CD14-positive monocyte (primary cell): ENCODE data around the gene SCN8A. TPM values are rescaled to one million over a fixed set of nuclear protein-coding genes. Genes with fewer than 3 reads are reported as not detected.

Experiments used
- DNase-seq, 3 donors: peaks; one replicate each; pipeline ENCODE4 v3.0.0-alpha.2; 2011 to 2022
- H2AFZ ChIP-seq: 2 replicates; pipeline ENCODE4 v1.6.0; 2012; ENCODE audit warnings: mild to moderate bottlenecking, low read depth, low read length, inconsistent platforms; ENCODE audit not compliant: insufficient read depth, poor library complexity, severe bottlenecking
- H3K27ac ChIP-seq, 2 donors: 1 replicate in 1 of 2; 2 replicates in 1 of 2; pipeline ENCODE4 v1.5.1; 2012 to 2013; ENCODE audit warnings: low read length in 2 of 2, control low read depth in 1 of 2, inconsistent platforms in 1 of 2, low read depth in 1 of 2, mild to moderate bottlenecking in 1 of 2
- H3K27me3 ChIP-seq, 2 donors: one replicate each; pipeline versions ENCODE4 v1.6.0 to v1.6.1; 2011 to 2013; ENCODE audit warnings: low read length in 2 of 2; ENCODE audit not compliant: control insufficient read depth in 2 of 2, insufficient read depth in 2 of 2
- H3K36me3 ChIP-seq, 2 donors: replicated peaks in 1 of 2; 1 replicate in 1 of 2; 2 replicates in 1 of 2; pipeline versions ENCODE4 v1.5.1 to v1.6.1; 2012 to 2013; ENCODE audit warnings: low read length in 2 of 2, control low read depth in 1 of 2, inconsistent platforms in 1 of 2, mild to moderate bottlenecking in 1 of 2; ENCODE audit not compliant: insufficient read depth in 2 of 2, control insufficient read depth in 1 of 2
- H3K4me1 ChIP-seq, 2 donors: 1 replicate in 1 of 2; 2 replicates in 1 of 2; pipeline versions ENCODE4 v1.5.1 to v1.6.1; 2012 to 2013; ENCODE audit warnings: low read length in 2 of 2, control low read depth in 1 of 2, inconsistent platforms in 1 of 2, mild to moderate bottlenecking in 1 of 2, moderate library complexity in 1 of 2; ENCODE audit not compliant: insufficient read depth in 2 of 2, control insufficient read depth in 1 of 2
- H3K4me2 ChIP-seq: replicated peaks from 2 replicates; pipeline ENCODE3; 2012; ENCODE audit warnings: low read length, moderate library complexity, mild to moderate bottlenecking; ENCODE audit not compliant: poor library complexity, severe bottlenecking; ENCODE audit errors: extremely low read depth
- H3K4me3 ChIP-seq, 3 experiments: fragments of 200-600 bp in 1 of 3; sonication (generic) in 1 of 3; replicated peaks in 1 of 3; 1 replicate in 2 of 3; 2 replicates in 1 of 3; pipeline ENCODE4 v1.5.1; 2011 to 2013; ENCODE audit warnings: low read length in 3 of 3, mild to moderate bottlenecking in 3 of 3, control low read depth in 2 of 3, low read depth in 2 of 3, inconsistent platforms in 1 of 3, moderate library complexity in 1 of 3
- H3K79me2 ChIP-seq: 2 replicates; pipeline ENCODE4 v1.6.0; 2012; ENCODE audit warnings: mild to moderate bottlenecking, control low read depth, inconsistent platforms, low read length, moderate library complexity; ENCODE audit not compliant: insufficient read depth
- H3K9ac ChIP-seq: 2 replicates; pipeline ENCODE4 v1.6.0; 2017; ENCODE audit warnings: low read length, mild to moderate bottlenecking; ENCODE audit not compliant: insufficient read depth, poor library complexity, severe bottlenecking
- H3K9me3 ChIP-seq, 2 donors: replicated peaks in 1 of 2; 1 replicate in 1 of 2; 2 replicates in 1 of 2; pipeline versions ENCODE4 v1.5.1 to v1.6.1; 2012 to 2013; ENCODE audit warnings: low read length in 2 of 2, control low read depth in 1 of 2; ENCODE audit not compliant: control insufficient read depth in 1 of 2, insufficient read depth in 1 of 2
- H4K20me1 ChIP-seq: 2 replicates; pipeline ENCODE4 v1.6.0; 2012; ENCODE audit warnings: mild to moderate bottlenecking, low read length, control low read depth, moderate library complexity; ENCODE audit not compliant: insufficient read depth
- H3K27ac Mint-ChIP-seq, 7 donors: one replicate each; pipeline ENCODE4 v1.8.0; 2020; ENCODE audit warnings: mild to moderate bottlenecking in 7 of 7, mixed read lengths in 7 of 7, moderate library complexity in 6 of 7, inconsistent platforms in 2 of 7
- H3K27me3 Mint-ChIP-seq, 3 donors: one replicate each; pipeline ENCODE4 v1.8.0; 2021 to 2022; ENCODE audit warnings: low read depth in 3 of 3, mild to moderate bottlenecking in 3 of 3, mixed read lengths in 3 of 3, moderate library complexity in 3 of 3, inconsistent platforms in 1 of 3
- H3K36me3 Mint-ChIP-seq, 2 donors: one replicate each; pipeline ENCODE4 v1.8.0; 2020; ENCODE audit warnings: mixed read lengths in 2 of 2, inconsistent platforms in 1 of 2, mild to moderate bottlenecking in 1 of 2
- H3K4me1 Mint-ChIP-seq: one replicate; pipeline ENCODE4 v1.8.0; 2020; ENCODE audit warnings: mild to moderate bottlenecking, mixed read lengths
- H3K4me3 Mint-ChIP-seq, 2 donors: one replicate each; pipeline ENCODE4 v1.8.0; 2020; ENCODE audit warnings: mild to moderate bottlenecking in 2 of 2, mixed read lengths in 2 of 2, moderate library complexity in 1 of 2
- H3K9me3 Mint-ChIP-seq, 7 donors: one replicate each; pipeline ENCODE4 v1.8.0; 2020 to 2022; ENCODE audit warnings: mixed read lengths in 7 of 7, mild to moderate bottlenecking in 6 of 7, moderate library complexity in 6 of 7, inconsistent platforms in 2 of 7
- CTCF ChIP-seq: fragments of 200-600 bp; IDR thresholded peaks from one replicate; pipeline ENCODE4 v1.8.0; 2022; ENCODE audit warnings: antibody characterized with exemption, mild to moderate bottlenecking
- WGBS: methylation state at CpG from one replicate; pipeline ENCODE4 v1.1.5; 2013; ENCODE audit warnings: missing lambda C conversion rate; ENCODE audit not compliant: insufficient coverage; 5-methylcytosine and 5-hydroxymethylcytosine counted together
- intact Hi-C, 2 donors: fragments of 100-400 bp; cut with micrococcal nuclease; formaldehyde crosslinking; loops; one replicate each; pipeline versions ENCODE4 v1.15.0 to v1.15.1; 2023
- polyA plus RNA-seq, 3 donors: library from polyadenylated mRNA; depleted of rRNA in 1 of 3; unstranded in 2 of 3; stranded (reverse) in 1 of 3; fragments of 300-500 nt in 2 of 3; fragments of >200 nt in 1 of 3; fragmentation: Illumina TruSeq in 2 of 3; gene quantifications; 1 replicate in 2 of 3; 2 replicates in 1 of 3; pipeline ENCODE4 v1.2.3, GENCODE V29; 2012 to 2021

Gene SCN8A
- polyA plus RNA-seq, 3 donors = 0.03 TPM; not detected in 2

- no peak for TF ChIP-seq CTCF
- H2AFZ ChIP-seq = no peak overlapping the region
- no peaks in the 10 kb centered on the region for H4K20me1 ChIP-seq
- no peaks in the 10 kb centered on the region for H3K9me3 ChIP-seq
- no peak overlapping the region for H3K4me2 ChIP-seq
- H3K27me3 ChIP-seq = peaks cover 0 to 23% of the 10 kb centered on the region in 2 donors
- H3K4me1 ChIP-seq = peaks cover 27 to 53% of the 10 kb centered on the region in 2 donors
- no peak for DNase-seq
- Mint-ChIP-seq H3K27ac (no peak overlapping the region), H3K36me3 (peaks cover 0 to 12% of the 10 kb centered on the region in 2 donors), H3K4me3 (no peak overlapping the region), H3K4me1 (peaks cover 32% of the 10 kb centered on the region), H3K27me3 (peaks cover 10 to 35% (median 31%) of the 10 kb centered on the region in 3 donors), H3K9me3 (peaks cover 0 to 5% (median 0%) of the 10 kb centered on the region in 7 donors)
- peaks cover 9% of the 10 kb centered on the region for H3K79me2 ChIP-seq
- intact Hi-C loops = loop anchor here in 1 of 2 donors (10.0 kb wide), 1 partner anchor 393 kb away; the partner anchor contains the start of gene SLC4A8
- H3K4me3 ChIP-seq = no peak overlapping the region
- WGBS = 100% methylated on average over 2 of the region's 5 CpGs
- H3K9ac ChIP-seq = no peak overlapping the region
- no peaks in the 10 kb centered on the region for H3K36me3 ChIP-seq
- H3K27ac ChIP-seq = no peak overlapping the region
These were observed 227.1 kb downstream of the SCN8A start for GRCh38 chr12:51818086-51818485.

- Histone ChIP-seq H3K4me2 (no peak overlapping the region), H3K4me1 (peaks cover 26 to 53% of the 10 kb centered on the region in 2 donors), H3K27ac (no peak overlapping the region), H3K9ac (no peak overlapping the region), H3K27me3 (peaks cover 0 to 23% of the 10 kb centered on the region in 2 donors), H2AFZ (no peak overlapping the region), H3K4me3 (no peak overlapping the region), H3K36me3 (no peaks in the 10 kb centered on the region), H3K9me3 (no peaks in the 10 kb centered on the region), H3K79me2 (peaks cover 9% of the 10 kb centered on the region), H4K20me1 (no peaks in the 10 kb centered on the region)
- TF ChIP-seq CTCF = no peak
- Mint-ChIP-seq H3K27ac (no peak overlapping the region), H3K9me3 (peaks cover 0 to 3% (median 0%) of the 10 kb centered on the region in 7 donors), H3K4me1 (peaks cover 35% of the 10 kb centered on the region), H3K36me3 (peaks cover 0 to 12% of the 10 kb centered on the region in 2 donors), H3K27me3 (peaks cover 10 to 35% (median 28%) of the 10 kb centered on the region in 3 donors), H3K4me3 (no peak overlapping the region)
- intact Hi-C loops = loop anchor here in 1 of 2 donors (10.0 kb wide), 1 partner anchor 394 kb away; the partner anchor contains the start of gene SLC4A8
- 70% methylated on average over 3 of the region's 4 CpGs for WGBS
- DNase-seq = no peak
These were observed 227.7 kb downstream of the SCN8A start for GRCh38 chr12:51818566-51819300.
